Tibial nerve (tissue), 4 donors: ENCODE measurements around the gene OR1M1. TPM values are rescaled to one million over a fixed set of nuclear protein-coding genes. Genes with fewer than 3 reads are reported as not detected.

Experiments
- DNase-seq, 2 donors: peaks; one replicate each; pipeline ENCODE4 v3.0.0-alpha.2; 2019; ENCODE audit warnings: low spot score in 2 of 2
- H3K27ac ChIP-seq, 4 donors: fragments of 200-600 bp; sonication (generic) in 3 of 4; one replicate each; pipeline ENCODE4 v1.5.1; 2017 to 2019; ENCODE audit warnings: mild to moderate bottlenecking in 1 of 4
- H3K27me3 ChIP-seq, 2 donors: fragments of 200-600 bp; sonication (generic) in 1 of 2; one replicate each; pipeline versions ENCODE4 v1.5.1 to v1.6.0; 2017 to 2019
- H3K36me3 ChIP-seq, 3 donors: fragments of 200-600 bp; sonication (generic); one replicate each; pipeline ENCODE4 v1.5.1; 2018 to 2019
- H3K4me1 ChIP-seq, 4 donors: fragments of 200-600 bp; sonication (generic) in 3 of 4; one replicate each; pipeline ENCODE4 v1.5.1; 2017 to 2019
- H3K4me3 ChIP-seq, 4 donors: fragments of 200-600 bp; sonication (generic) in 3 of 4; one replicate each; pipeline ENCODE4 v1.5.1; 2017 to 2019; ENCODE audit warnings: mild to moderate bottlenecking in 1 of 4, moderate library complexity in 1 of 4
- H3K9me3 ChIP-seq, 4 donors: fragments of 200-600 bp; sonication (generic) in 3 of 4; one replicate each; pipeline ENCODE4 v1.5.1; 2017 to 2019
- EP300 ChIP-seq, 2 donors: sonication (generic); formaldehyde crosslinking; IDR thresholded peaks; one replicate each; pipeline ENCODE4 v1.6.1; 2017; ENCODE audit warnings: antibody characterized with exemption in 2 of 2, mild to moderate bottlenecking in 1 of 2
- POLR2A ChIP-seq, 2 donors: fragments of 450-650 bp; IDR thresholded peaks; one replicate each; pipeline ENCODE4 v1.6.1; 2017; ENCODE audit warnings: antibody characterized with exemption in 2 of 2, mild to moderate bottlenecking in 2 of 2, moderate library complexity in 2 of 2
- WGBS, 2 donors: methylation state at CpG; one replicate each; pipeline ENCODE4 v1.1.5; 2018; 5-methylcytosine and 5-hydroxymethylcytosine counted together
- total RNA-seq, 4 donors: library from RNA; depleted of rRNA; stranded (reverse); fragments of >200 nt; gene quantifications; one replicate each; pipeline ENCODE4 v1.1.0, GENCODE V29; 2016
- TF ChIP-seq, protein P1 (sequence below), 5 experiments: fragments of 200-600 bp in 3 of 5; fragments of 450-650 bp in 2 of 5; sonication (generic) in 3 of 5; IDR thresholded peaks; one replicate each; pipeline ENCODE4 v1.5.1; 2016 to 2019; ENCODE audit warnings: antibody characterized with exemption in 5 of 5, mild to moderate bottlenecking in 3 of 5, moderate library complexity in 2 of 5

Gene OR1M1, protein sequence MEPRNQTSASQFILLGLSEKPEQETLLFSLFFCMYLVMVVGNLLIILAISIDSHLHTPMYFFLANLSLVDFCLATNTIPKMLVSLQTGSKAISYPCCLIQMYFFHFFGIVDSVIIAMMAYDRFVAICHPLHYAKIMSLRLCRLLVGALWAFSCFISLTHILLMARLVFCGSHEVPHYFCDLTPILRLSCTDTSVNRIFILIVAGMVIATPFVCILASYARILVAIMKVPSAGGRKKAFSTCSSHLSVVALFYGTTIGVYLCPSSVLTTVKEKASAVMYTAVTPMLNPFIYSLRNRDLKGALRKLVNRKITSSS
- total RNA-seq, result under 1 TPM in 1 of 4 donors, not detected in 3; 0.22 TPM

DNA sequence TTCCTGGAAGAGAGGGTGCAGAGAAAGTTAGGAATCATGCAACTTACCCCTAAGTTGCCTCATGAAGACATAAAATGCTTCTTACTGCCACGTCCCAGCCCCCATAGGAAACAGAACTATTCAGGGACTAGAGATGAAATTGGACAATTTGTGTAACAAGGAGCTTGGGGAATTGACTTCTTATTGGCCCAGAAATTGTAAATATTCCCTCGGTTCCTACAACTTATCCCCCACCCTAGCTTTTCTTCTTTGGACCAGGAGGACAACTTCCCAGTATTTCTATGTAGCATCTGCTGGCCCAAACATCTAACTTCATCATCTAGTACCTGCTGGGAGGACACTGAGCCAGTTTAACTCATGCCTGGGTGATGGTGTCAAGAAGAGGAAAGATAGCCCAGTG is at the start of gene OR1M1:
Gene OR1M1, plus strand, starts transcription at position 301 of the 400 bp plus-strand sequence. CDS start 6,184 bp downstream, outside the sequence.
- 39 to 58% methylated on average over 2 of the region's 2 CpGs for WGBS, 2 donors
- Histone ChIP-seq H3K4me1 (no peaks in the 10 kb centered on the region), H3K27ac (no peak within 1 kb of the TSS), H3K27me3 (no peaks in the 10 kb centered on the region), H3K36me3 (no peaks in the 10 kb centered on the region), H3K9me3 (no peaks in the 10 kb centered on the region), H3K4me3 (no peak within 1 kb of the TSS)
- no peak for DNase-seq
- TF ChIP-seq POLR2A (IDR thresholded peaks at IDR 0.05) (no peak), EP300 (IDR thresholded peaks at IDR 0.05) (no peak)
- TF ChIP-seq, protein P1, sequence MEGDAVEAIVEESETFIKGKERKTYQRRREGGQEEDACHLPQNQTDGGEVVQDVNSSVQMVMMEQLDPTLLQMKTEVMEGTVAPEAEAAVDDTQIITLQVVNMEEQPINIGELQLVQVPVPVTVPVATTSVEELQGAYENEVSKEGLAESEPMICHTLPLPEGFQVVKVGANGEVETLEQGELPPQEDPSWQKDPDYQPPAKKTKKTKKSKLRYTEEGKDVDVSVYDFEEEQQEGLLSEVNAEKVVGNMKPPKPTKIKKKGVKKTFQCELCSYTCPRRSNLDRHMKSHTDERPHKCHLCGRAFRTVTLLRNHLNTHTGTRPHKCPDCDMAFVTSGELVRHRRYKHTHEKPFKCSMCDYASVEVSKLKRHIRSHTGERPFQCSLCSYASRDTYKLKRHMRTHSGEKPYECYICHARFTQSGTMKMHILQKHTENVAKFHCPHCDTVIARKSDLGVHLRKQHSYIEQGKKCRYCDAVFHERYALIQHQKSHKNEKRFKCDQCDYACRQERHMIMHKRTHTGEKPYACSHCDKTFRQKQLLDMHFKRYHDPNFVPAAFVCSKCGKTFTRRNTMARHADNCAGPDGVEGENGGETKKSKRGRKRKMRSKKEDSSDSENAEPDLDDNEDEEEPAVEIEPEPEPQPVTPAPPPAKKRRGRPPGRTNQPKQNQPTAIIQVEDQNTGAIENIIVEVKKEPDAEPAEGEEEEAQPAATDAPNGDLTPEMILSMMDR (IDR thresholded peaks at IDR 0.05), result no peak

DNA sequence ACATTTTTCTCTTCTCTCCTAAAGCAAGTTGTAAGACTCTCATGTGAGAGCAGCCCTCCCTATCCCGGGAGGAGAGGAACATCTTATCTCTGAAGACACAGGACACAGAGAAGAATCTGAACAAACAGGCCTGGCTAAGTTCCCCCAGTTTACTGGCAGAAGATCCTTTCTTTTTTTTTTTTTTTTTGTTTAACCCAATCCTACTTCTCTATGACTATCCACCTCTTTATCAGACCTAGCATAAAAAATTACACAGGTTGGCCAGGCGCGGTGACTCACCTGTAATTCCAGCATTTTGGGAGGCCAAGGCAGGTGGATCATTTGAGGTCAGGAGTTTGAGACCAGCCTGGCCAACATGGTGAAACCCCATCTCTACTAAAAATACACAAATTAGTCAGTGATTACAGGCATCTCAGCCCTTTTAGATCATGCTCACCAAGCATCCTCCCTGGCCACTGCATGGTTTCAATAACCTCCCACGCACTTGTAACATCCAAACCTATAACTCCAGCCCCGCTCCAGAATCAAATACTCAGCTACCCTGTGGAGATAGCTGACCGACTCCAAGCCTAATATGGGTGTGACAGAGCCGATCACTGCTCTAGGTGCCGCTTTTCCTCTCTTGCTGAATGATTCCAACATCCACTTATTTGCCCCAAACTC is 49.3 kb upstream of the OR1M1 start:
- WGBS, 2 donors, result 87 to 92% methylated on average over 8 of the region's 8 CpGs
- H3K4me1 ChIP-seq, result no peaks in the 10 kb centered on the region
- TF ChIP-seq EP300 (IDR thresholded peaks at IDR 0.05), result no peak
- TF ChIP-seq, protein P1 (IDR thresholded peaks at IDR 0.05), result no peak
- TF ChIP-seq POLR2A (IDR thresholded peaks at IDR 0.05), result no peak
- no peaks in the 10 kb centered on the region for H3K36me3 ChIP-seq
- H3K27ac ChIP-seq, result no peak overlapping the region
- no peaks in the 10 kb centered on the region for H3K9me3 ChIP-seq
- H3K4me3 ChIP-seq, result no peak overlapping the region
- no peaks in the 10 kb centered on the region for H3K27me3 ChIP-seq
- no peak for DNase-seq

DNA sequence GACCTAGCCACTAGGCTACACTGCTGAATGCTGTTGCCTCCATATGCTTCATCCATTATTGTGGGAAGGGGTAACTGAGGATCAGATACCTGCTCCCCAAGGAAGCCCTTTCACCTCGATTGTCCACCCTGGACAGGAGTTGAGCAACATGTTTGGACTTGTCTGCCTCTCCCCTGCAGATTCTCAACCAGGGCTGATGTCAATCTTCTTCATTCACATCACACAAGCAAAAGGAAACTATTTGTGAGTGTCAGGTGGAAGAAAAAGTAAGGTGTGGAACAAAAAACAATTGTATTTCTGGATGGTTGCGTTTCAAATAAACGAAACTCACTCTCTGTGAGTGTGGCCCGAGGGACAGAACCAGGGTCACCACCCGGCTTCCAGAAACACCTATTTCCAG is 47.1 kb upstream of the OR1M1 start:
- H3K4me3 ChIP-seq, result no peak overlapping the region
- 72 to 73% methylated on average over 5 of the region's 5 CpGs for WGBS, 2 donors
- H3K9me3 ChIP-seq, result no peaks in the 10 kb centered on the region
- H3K27ac ChIP-seq, result no peak overlapping the region
- DNase-seq, result no peak
- H3K4me1 ChIP-seq, result no peaks in the 10 kb centered on the region
- TF ChIP-seq, protein P1 (IDR thresholded peaks at IDR 0.05), result no peak
- TF ChIP-seq POLR2A (IDR thresholded peaks at IDR 0.05) (no peak), EP300 (IDR thresholded peaks at IDR 0.05) (no peak)
- no peaks in the 10 kb centered on the region for H3K36me3 ChIP-seq
- H3K27me3 ChIP-seq, result no peaks in the 10 kb centered on the region

DNA sequence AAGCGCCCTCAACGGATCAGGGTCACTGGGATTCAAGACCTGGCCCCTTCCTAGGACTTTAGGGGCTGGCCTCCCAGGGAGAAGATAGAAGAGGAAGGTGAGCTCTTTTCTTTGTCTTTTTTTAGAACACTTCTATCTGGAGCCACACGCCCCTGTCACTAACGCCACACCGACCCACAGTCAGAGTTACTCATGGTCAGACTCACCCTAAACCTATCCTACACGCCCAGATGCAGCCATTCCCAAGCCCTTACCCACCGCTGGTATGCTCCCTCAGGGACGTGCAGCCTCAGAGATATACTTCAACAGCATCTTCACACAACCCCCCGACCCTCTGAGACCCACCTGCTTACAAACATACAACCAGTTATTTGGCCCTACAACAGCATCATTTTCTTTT is 46.7 kb upstream of the OR1M1 start:
- H3K4me1 ChIP-seq, result no peaks in the 10 kb centered on the region
- no peaks in the 10 kb centered on the region for H3K27me3 ChIP-seq
- H3K27ac ChIP-seq, result no peak overlapping the region
- no peaks in the 10 kb centered on the region for H3K9me3 ChIP-seq
- TF ChIP-seq POLR2A (IDR thresholded peaks at IDR 0.05) (no peak), EP300 (IDR thresholded peaks at IDR 0.05) (no peak)
- TF ChIP-seq, protein P1 (IDR thresholded peaks at IDR 0.05), result no peak
- no peak for DNase-seq
- H3K36me3 ChIP-seq, result no peaks in the 10 kb centered on the region
- H3K4me3 ChIP-seq, result no peak overlapping the region
- WGBS, 2 donors, result 68% methylated on average over 9 of the region's 9 CpGs

DNA sequence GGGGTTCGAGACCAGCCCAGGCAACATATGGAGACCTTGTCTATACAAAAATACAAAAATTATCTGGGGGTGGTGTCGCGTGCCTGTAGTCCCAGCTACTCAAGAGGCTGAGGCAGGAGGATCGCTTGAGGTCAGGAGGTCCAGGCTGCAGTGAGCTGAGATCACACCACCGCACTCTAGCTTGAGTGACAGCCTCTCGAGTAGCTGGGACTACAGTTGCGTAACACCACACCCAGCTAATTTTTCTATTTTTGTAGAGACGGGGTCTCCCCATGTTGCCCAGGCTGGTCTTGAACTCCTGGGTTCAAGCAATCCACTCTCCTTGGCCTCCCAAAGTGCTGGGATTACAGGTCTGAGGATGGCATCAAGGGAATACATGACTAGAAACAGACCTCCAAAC is 45.8 kb upstream of the OR1M1 start:
- DNase-seq, result no peak
- H3K9me3 ChIP-seq, result no peaks in the 10 kb centered on the region
- H3K4me1 ChIP-seq, result no peaks in the 10 kb centered on the region
- no peak overlapping the region for H3K27ac ChIP-seq
- no peak for TF ChIP-seq EP300 (IDR thresholded peaks at IDR 0.05)
- TF ChIP-seq POLR2A (IDR thresholded peaks at IDR 0.05), result no peak
- TF ChIP-seq, protein P1 (IDR thresholded peaks at IDR 0.05), result no peak
- no peak overlapping the region for H3K4me3 ChIP-seq
- no peaks in the 10 kb centered on the region for H3K27me3 ChIP-seq
- no peaks in the 10 kb centered on the region for H3K36me3 ChIP-seq
- 84 to 94% methylated on average over 8 of the region's 8 CpGs for WGBS, 2 donors
